HG03025 (cell line): ENCODE data around the gene PIM3.

Experiments used
- ATAC-seq: cut with Tn5 transposase; IDR thresholded peaks from one replicate; pipeline ENCODE4 v1.9.1; 2021; ENCODE audit warnings: mild to moderate bottlenecking, moderate library complexity; ENCODE audit not compliant: unreplicated experiment, low FRiP score

The PIM3 gene

GRCh38 chr22:49953680-49954344 is 6.8 kb upstream of the PIM3 start:
- no peak for ATAC-seq

GRCh38 chr22:49954354-49954753 is 6.2 kb upstream of the PIM3 start:
- ATAC-seq = no peak

- no peak for ATAC-seq
These were observed 5.5 kb upstream of the PIM3 start for GRCh38 chr22:49954991-49955580.

- no peak for ATAC-seq
These were observed 4.8 kb upstream of the PIM3 start for GRCh38 chr22:49955581-49956417.

GRCh38 chr22:49956418-49956770 is 4.2 kb upstream of the PIM3 start:
- no peak for ATAC-seq

- ATAC-seq = no peak
These were observed 3.4 kb upstream of the PIM3 start for GRCh38 chr22:49956914-49957825.

- ATAC-seq = no peak
These were observed 2.7 kb upstream of the PIM3 start for GRCh38 chr22:49957826-49958365.

GRCh38 chr22:49958366-49958921 is 2.1 kb upstream of the PIM3 start:
- no peak for ATAC-seq

GRCh38 chr22:49958931-49959781 is 1.4 kb upstream of the PIM3 start:
- ATAC-seq = no peak

- peak; percentile 7 for ATAC-seq
These were observed 802 bp upstream of the PIM3 start for GRCh38 chr22:49959782-49960158.

- ATAC-seq = no peak
These were observed 531 bp downstream of the PIM3 start for GRCh38 chr22:49961005-49961600.

GRCh38 chr22:49961601-49962011 is 1.0 kb downstream of the PIM3 start:
- no peak for ATAC-seq

- no peak for ATAC-seq
These were observed 1.6 kb downstream of the PIM3 start for GRCh38 chr22:49962012-49962750.

GRCh38 chr22:49962751-49963646 is 2.4 kb downstream of the PIM3 start:
- no peak for ATAC-seq

- no peak for ATAC-seq
These were observed 3.1 kb downstream of the PIM3 start for GRCh38 chr22:49963647-49964026.

- ATAC-seq = no peak
These were observed 3.8 kb downstream of the PIM3 start for GRCh38 chr22:49964136-49965090.
